SK-N-SH treated with all-trans-retinoic acid at 6 μM for 48 hours (cell line): ENCODE data around the gene NDUFB2.

Source experiments
- ATAC-seq: fragments of 200-7000 bp; cut with Tn5 transposase; 3 replicates; pipeline ENCODE4 v1.9.1; 2020; ENCODE audit warnings: mild to moderate bottlenecking, moderate library complexity
- ARNTL ChIP-seq: fragments of 450-650 bp; formaldehyde crosslinking; IDR thresholded peaks from 2 replicates; pipeline ENCODE4 v1.5.0; 2020; ENCODE audit warnings: low read depth, mild to moderate bottlenecking, moderate library complexity, borderline replicate concordance
- BACH2 ChIP-seq: fragments of 250-450 bp; sonication (Bioruptor Pico); IDR thresholded peaks from 2 replicates; pipeline ENCODE4 v1.9.0; 2021; ENCODE audit warnings: mild to moderate bottlenecking, borderline replicate concordance
- CREB5 ChIP-seq: fragments of 250-450 bp; sonication (Bioruptor Pico); IDR thresholded peaks from 2 replicates; pipeline ENCODE4 v1.5.1; 2020; ENCODE audit warnings: low read depth, mild to moderate bottlenecking, moderate library complexity
- CSRNP3 ChIP-seq: fragments of 250-450 bp; sonication (Bioruptor Pico); IDR thresholded peaks from 2 replicates; pipeline ENCODE4 v1.5.1; 2021; ENCODE audit warnings: mild to moderate bottlenecking, moderate library complexity
- ESRRG ChIP-seq: fragments of 250-450 bp; sonication (Bioruptor Pico); IDR thresholded peaks from 2 replicates; pipeline ENCODE4 v1.6.1; 2021; ENCODE audit warnings: mild to moderate bottlenecking
- GLIS3 ChIP-seq: fragments of 250-450 bp; sonication (Bioruptor Pico); IDR thresholded peaks from 2 replicates; pipeline ENCODE4 v1.5.0; 2020; ENCODE audit warnings: mild to moderate bottlenecking, moderate library complexity
- ISL1 ChIP-seq: fragments of 250-450 bp; sonication (Bioruptor Pico); IDR thresholded peaks from 2 replicates; pipeline ENCODE4 v2.1.2; 2022; ENCODE audit warnings: mild to moderate bottlenecking, moderate library complexity
- OSR1 ChIP-seq: fragments of 250-450 bp; sonication (Bioruptor Pico); IDR thresholded peaks from 2 replicates; pipeline ENCODE4 v1.8.0; 2022; ENCODE audit warnings: moderate library complexity, mild to moderate bottlenecking, inconsistent platforms
- PATZ1 ChIP-seq: fragments of 250-450 bp; sonication (Bioruptor Pico); IDR thresholded peaks from 2 replicates; pipeline ENCODE4 v1.8.0; 2020; ENCODE audit warnings: mild to moderate bottlenecking, moderate library complexity, borderline replicate concordance
- POU6F1 ChIP-seq: fragments of 250-450 bp; sonication (Bioruptor Pico); IDR thresholded peaks from 2 replicates; pipeline ENCODE4 v1.8.0; 2021; ENCODE audit warnings: low read depth, mild to moderate bottlenecking, moderate library complexity, borderline replicate concordance
- PPARA ChIP-seq: fragments of 250-450 bp; sonication (Bioruptor Pico); IDR thresholded peaks from 2 replicates; pipeline ENCODE4 v1.5.0; 2020; ENCODE audit warnings: mild to moderate bottlenecking, borderline replicate concordance
- RARB ChIP-seq: fragments of 250-450 bp; sonication (Bioruptor Pico); IDR thresholded peaks from 2 replicates; pipeline ENCODE4 v1.8.0; 2021; ENCODE audit warnings: mild to moderate bottlenecking, moderate library complexity
- SNAI2 ChIP-seq: fragments of 250-450 bp; sonication (Bioruptor Pico); IDR thresholded peaks from 2 replicates; pipeline ENCODE4 v1.5.0; 2020; ENCODE audit warnings: mild to moderate bottlenecking, moderate library complexity
- TCF4 ChIP-seq: fragments of 250-450 bp; sonication (Bioruptor Pico); IDR thresholded peaks from 2 replicates; pipeline ENCODE4 v1.8.0; 2021; ENCODE audit warnings: mild to moderate bottlenecking, moderate library complexity, borderline replicate concordance
- TOX ChIP-seq: fragments of 250-450 bp; sonication (Bioruptor Pico); IDR thresholded peaks from 2 replicates; pipeline ENCODE4 v1.8.0; 2021; ENCODE audit warnings: mild to moderate bottlenecking, moderate library complexity, borderline replicate concordance
- TSHZ2 ChIP-seq: fragments of 250-450 bp; sonication (Bioruptor Pico); IDR thresholded peaks from 2 replicates; pipeline ENCODE4 v1.5.0; 2020; ENCODE audit warnings: mild to moderate bottlenecking, moderate library complexity
- ZC3H10 ChIP-seq: fragments of 250-450 bp; sonication (Bioruptor Pico); IDR thresholded peaks from 2 replicates; pipeline ENCODE4 v1.5.1; 2021; ENCODE audit warnings: mild to moderate bottlenecking, moderate library complexity
- ZFP3 ChIP-seq: fragments of 250-450 bp; sonication (Bioruptor Pico); IDR thresholded peaks from 2 replicates; pipeline ENCODE4 v1.5.0; 2020; ENCODE audit warnings: mild to moderate bottlenecking, moderate library complexity
- ZFP30 ChIP-seq: fragments of 450-650 bp; formaldehyde crosslinking; IDR thresholded peaks from 2 replicates; pipeline ENCODE4 v1.5.0; 2022; ENCODE audit warnings: mild to moderate bottlenecking, moderate library complexity
- ZNF565 ChIP-seq: fragments of 450-650 bp; formaldehyde crosslinking; conservative IDR thresholded peaks from 2 replicates; pipeline ENCODE4 v1.5.0; 2020; ENCODE audit warnings: low read depth, mild to moderate bottlenecking, moderate library complexity
- ZNF70 ChIP-seq: fragments of 450-650 bp; formaldehyde crosslinking; IDR thresholded peaks from 2 replicates; pipeline ENCODE4 v1.5.0; 2020; ENCODE audit warnings: mild to moderate bottlenecking, moderate library complexity
- ZNF8 ChIP-seq: fragments of 450-650 bp; formaldehyde crosslinking; IDR thresholded peaks from 2 replicates; pipeline ENCODE4 v1.5.0; 2020; ENCODE audit warnings: mild to moderate bottlenecking, moderate library complexity

NDUFB2 gene

GRCh38 chr7:140745266-140746058 is 49.0 kb downstream of the NDUFB2 start:
- ATAC-seq, result no peak
- TF ChIP-seq BACH2 (CRISPR knock-in tag), result no peak
- no peak for TF ChIP-seq ARNTL (CRISPR knock-in tag)
- TF ChIP-seq PATZ1 (CRISPR knock-in tag), result no peak
- TF ChIP-seq ZNF565 (CRISPR knock-in tag), result no peak
- no peak for TF ChIP-seq TCF4 (CRISPR knock-in tag)
- TF ChIP-seq ISL1, result no peak
- TF ChIP-seq TSHZ2 (CRISPR knock-in tag), result no peak
- TF ChIP-seq GLIS3, result no peak
- no peak for TF ChIP-seq ZFP3 (CRISPR knock-in tag)
- no peak for TF ChIP-seq OSR1 (CRISPR knock-in tag)
- TF ChIP-seq RARB, result no peak
- TF ChIP-seq SNAI2 (CRISPR knock-in tag), result no peak
- TF ChIP-seq TOX (CRISPR knock-in tag), result no peak
- no peak for TF ChIP-seq ZFP30 (CRISPR knock-in tag)
- TF ChIP-seq ZC3H10 (CRISPR knock-in tag), result no peak
- TF ChIP-seq ZNF8 (CRISPR knock-in tag), result no peak
- no peak for TF ChIP-seq ESRRG (CRISPR knock-in tag)
- TF ChIP-seq, all 23 proteins: peak for 0

- ATAC-seq, result no peak
- TF ChIP-seq TCF4 (CRISPR knock-in tag) (no peak), ARNTL (CRISPR knock-in tag) (no peak), TSHZ2 (CRISPR knock-in tag) (no peak), GLIS3 (no peak), CREB5 (CRISPR knock-in tag) (no peak), ZC3H10 (CRISPR knock-in tag) (no peak), RARB (no peak), TOX (CRISPR knock-in tag) (no peak), ZNF70 (CRISPR knock-in tag) (no peak), BACH2 (CRISPR knock-in tag) (no peak), POU6F1 (CRISPR knock-in tag) (no peak), PPARA (CRISPR knock-in tag) (no peak), ZFP3 (CRISPR knock-in tag) (no peak), CSRNP3 (CRISPR knock-in tag) (no peak), ZFP30 (CRISPR knock-in tag) (no peak), SNAI2 (CRISPR knock-in tag) (no peak), ZNF8 (CRISPR knock-in tag) (no peak)
Measured at GRCh38 chr7:140746751-140747150, 50.2 kb downstream of the NDUFB2 start.
